Measurements from ENCODE around the gene C9orf57.
"Not testable (repeated sequence)": the region's sequence is repeated elsewhere in the genome, so short reads cannot be mapped to it uniquely, and the experiment has no call there.

C9orf57 gene

DNA sequence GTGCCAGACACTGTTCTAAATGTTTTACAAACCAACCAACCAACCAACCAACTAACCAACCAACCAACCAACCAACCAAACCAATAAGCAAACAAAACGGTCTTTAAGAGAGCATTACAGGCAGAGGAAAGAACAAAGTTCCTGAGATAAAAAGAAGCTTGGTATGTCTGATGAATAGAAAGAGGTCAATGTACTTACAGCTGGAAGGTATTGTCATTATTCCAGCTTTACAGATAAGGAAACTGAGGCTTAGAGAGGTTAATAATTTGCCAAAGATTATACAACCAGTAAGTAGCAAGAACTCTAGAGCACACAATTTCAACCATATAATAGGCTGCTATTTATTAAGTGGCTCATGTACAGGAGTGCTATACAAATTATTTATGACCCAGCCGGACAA lies 29.6 kb downstream of the C9orf57 start:
- H3K9ac ChIP-seq (ENCODE audit: low read depth in 1 of 2, low read length in 2 of 2): no peak overlapping the region
- H3K4me1 ChIP-seq (ENCODE audit: control insufficient read depth in 2 of 2, insufficient read depth in 2 of 2, low read length in 2 of 2): peaks cover under 1 to 4% of the 10 kb centered on the region in 2 donors
- H3K27ac ChIP-seq (ENCODE audit: low read depth in 2 of 2, low read length in 2 of 2): no peak overlapping the region
- H3K36me3 ChIP-seq (ENCODE audit: control insufficient read depth in 2 of 2, insufficient read depth in 2 of 2, low read length in 2 of 2): no peaks in the 10 kb centered on the region
- H3K4me3 ChIP-seq (ENCODE audit: low read length in 2 of 2): no peak overlapping the region
- H3K27me3 ChIP-seq (ENCODE audit: control insufficient read depth in 2 of 2, insufficient read depth in 2 of 2, low read length in 2 of 2): no peaks in the 10 kb centered on the region
- H3K9me3 ChIP-seq (ENCODE audit: control insufficient read depth in 2 of 2, low read length in 2 of 2): no peaks in the 10 kb centered on the region

DNA sequence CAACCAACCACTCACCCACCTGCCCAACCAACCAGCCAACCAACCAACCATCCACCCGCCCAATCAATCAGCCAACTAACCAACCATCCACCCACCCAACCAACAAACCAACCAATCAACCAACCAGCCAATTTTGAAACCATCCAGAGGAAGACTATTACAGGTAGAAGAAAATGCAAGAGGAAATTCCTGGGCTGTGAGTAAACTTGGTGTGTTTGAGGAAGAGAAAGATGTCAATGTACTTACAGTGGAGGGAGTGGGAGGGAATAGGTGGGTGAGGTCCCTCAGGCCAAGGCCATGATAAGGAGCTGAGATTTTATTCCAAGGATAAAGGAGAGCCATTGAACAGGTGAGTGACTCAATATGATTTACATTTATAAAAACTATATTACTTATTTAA lies 30.4 kb downstream of the C9orf57 start:
- no peak overlapping the region for H3K9ac ChIP-seq (ENCODE audit: low read depth in 1 of 2, low read length in 2 of 2)
- no peak overlapping the region for H3K27ac ChIP-seq (ENCODE audit: low read depth in 2 of 2, low read length in 2 of 2)
- peaks cover 2 to 8% of the 10 kb centered on the region in 2 donors for H3K4me1 ChIP-seq (ENCODE audit: control insufficient read depth in 2 of 2, insufficient read depth in 2 of 2, low read length in 2 of 2)
- no peaks in the 10 kb centered on the region for H3K36me3 ChIP-seq (ENCODE audit: control insufficient read depth in 2 of 2, insufficient read depth in 2 of 2, low read length in 2 of 2)
- H3K4me3 ChIP-seq (ENCODE audit: low read length in 2 of 2): no peak overlapping the region
- no peaks in the 10 kb centered on the region for H3K27me3 ChIP-seq (ENCODE audit: control insufficient read depth in 2 of 2, insufficient read depth in 2 of 2, low read length in 2 of 2)
- H3K9me3 ChIP-seq (ENCODE audit: control insufficient read depth in 2 of 2, low read length in 2 of 2): no peaks in the 10 kb centered on the region

DNA sequence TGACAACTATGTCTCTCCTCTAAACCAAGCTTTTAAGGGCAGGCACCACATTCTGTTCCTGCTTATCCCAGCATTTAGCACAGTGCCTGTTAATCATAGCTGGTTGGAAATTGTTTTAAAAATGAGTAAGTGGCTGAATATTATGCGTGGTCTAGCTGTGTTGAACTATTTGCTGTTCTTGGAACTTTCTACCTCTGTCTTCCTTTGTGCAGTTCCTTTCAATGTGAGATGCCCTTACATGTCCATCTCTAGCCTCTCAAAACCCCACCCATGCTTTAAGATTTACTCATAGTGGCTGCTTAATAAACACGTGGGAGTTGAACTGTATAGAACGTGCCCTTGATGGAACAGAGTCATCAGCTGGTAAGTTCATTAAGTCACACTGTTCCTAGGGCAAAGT lies 34.5 kb downstream of the C9orf57 start:
- Histone ChIP-seq H3K4me1 (ENCODE audit: control insufficient read depth in 2 of 2, insufficient read depth in 2 of 2, low read length in 2 of 2) (peaks cover 2 to 16% of the 10 kb centered on the region in 2 donors), H3K36me3 (ENCODE audit: control insufficient read depth in 2 of 2, insufficient read depth in 2 of 2, low read length in 2 of 2) (no peaks in the 10 kb centered on the region), H3K27me3 (ENCODE audit: control insufficient read depth in 2 of 2, insufficient read depth in 2 of 2, low read length in 2 of 2) (no peaks in the 10 kb centered on the region), H3K9me3 (ENCODE audit: control insufficient read depth in 2 of 2, low read length in 2 of 2) (no peaks in the 10 kb centered on the region), H3K27ac (ENCODE audit: low read depth in 2 of 2, low read length in 2 of 2) (peak overlapping the region; percentile 66 to 77), H3K9ac (ENCODE audit: low read depth in 1 of 2, low read length in 2 of 2) (no peak overlapping the region), H3K4me3 (ENCODE audit: low read length in 2 of 2) (no peak overlapping the region)

DNA sequence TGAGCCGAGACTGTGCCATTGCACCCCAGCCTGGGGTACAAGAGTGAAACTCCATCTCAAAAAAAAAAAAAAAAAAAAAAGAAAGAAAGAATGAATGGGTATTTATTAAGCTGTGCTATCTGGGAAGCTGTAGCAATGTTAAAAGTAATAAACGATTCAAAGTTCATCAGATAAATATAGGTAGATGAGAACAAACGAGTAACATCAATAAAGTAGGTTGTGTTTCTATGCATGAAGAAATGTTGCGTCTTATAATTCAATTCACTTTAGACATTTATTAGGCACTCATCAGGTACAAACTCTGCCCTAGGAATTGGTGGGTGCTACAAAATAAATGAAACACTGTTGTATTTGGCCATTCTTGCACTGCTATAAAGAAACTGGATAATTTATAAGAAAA lies 36.8 kb downstream of the C9orf57 start:
- no peak overlapping the region for H3K27ac ChIP-seq (ENCODE audit: low read depth in 2 of 2, low read length in 2 of 2)
- no peaks in the 10 kb centered on the region for H3K36me3 ChIP-seq (ENCODE audit: control insufficient read depth in 2 of 2, insufficient read depth in 2 of 2, low read length in 2 of 2)
- H3K9ac ChIP-seq (ENCODE audit: low read depth in 1 of 2, low read length in 2 of 2): no peak overlapping the region
- no peaks in the 10 kb centered on the region for H3K27me3 ChIP-seq (ENCODE audit: control insufficient read depth in 2 of 2, insufficient read depth in 2 of 2, low read length in 2 of 2)
- no peaks in the 10 kb centered on the region for H3K9me3 ChIP-seq (ENCODE audit: control insufficient read depth in 2 of 2, low read length in 2 of 2)
- H3K4me3 ChIP-seq (ENCODE audit: low read length in 2 of 2): no peak overlapping the region
- H3K4me1 ChIP-seq (ENCODE audit: control insufficient read depth in 2 of 2, insufficient read depth in 2 of 2, low read length in 2 of 2): peaks cover 2 to 16% of the 10 kb centered on the region in 2 donors

DNA sequence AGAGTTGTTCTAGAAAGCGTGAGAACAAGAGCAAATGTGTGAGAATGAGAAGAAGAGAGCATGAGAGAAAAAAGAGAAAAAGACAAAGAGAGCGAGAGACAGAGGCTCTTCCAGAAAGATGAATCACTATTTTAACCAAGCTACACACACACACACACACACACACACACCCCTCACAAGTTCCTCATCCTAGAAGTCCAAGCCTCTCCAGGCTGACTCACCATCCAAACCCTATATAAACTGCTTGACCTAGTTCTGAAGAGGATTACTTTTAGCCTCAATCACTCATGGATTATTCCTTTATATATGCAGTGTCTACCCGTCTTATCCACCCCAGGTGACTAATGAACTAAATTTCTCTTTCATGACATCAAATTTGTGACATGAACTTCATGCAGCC lies 37.6 kb downstream of the C9orf57 start:
- Histone ChIP-seq H3K9me3 (ENCODE audit: control insufficient read depth in 2 of 2, low read length in 2 of 2) (no peaks in the 10 kb centered on the region), H3K27ac (ENCODE audit: low read depth in 2 of 2, low read length in 2 of 2) (no peak overlapping the region), H3K4me3 (ENCODE audit: low read length in 2 of 2) (no peak overlapping the region), H3K9ac (ENCODE audit: low read depth in 1 of 2, low read length in 2 of 2) (no peak overlapping the region), H3K27me3 (ENCODE audit: control insufficient read depth in 2 of 2, insufficient read depth in 2 of 2, low read length in 2 of 2) (no peaks in the 10 kb centered on the region), H3K4me1 (ENCODE audit: control insufficient read depth in 2 of 2, insufficient read depth in 2 of 2, low read length in 2 of 2) (peaks cover 2 to 16% of the 10 kb centered on the region in 2 donors), H3K36me3 (ENCODE audit: control insufficient read depth in 2 of 2, insufficient read depth in 2 of 2, low read length in 2 of 2) (no peaks in the 10 kb centered on the region)

DNA sequence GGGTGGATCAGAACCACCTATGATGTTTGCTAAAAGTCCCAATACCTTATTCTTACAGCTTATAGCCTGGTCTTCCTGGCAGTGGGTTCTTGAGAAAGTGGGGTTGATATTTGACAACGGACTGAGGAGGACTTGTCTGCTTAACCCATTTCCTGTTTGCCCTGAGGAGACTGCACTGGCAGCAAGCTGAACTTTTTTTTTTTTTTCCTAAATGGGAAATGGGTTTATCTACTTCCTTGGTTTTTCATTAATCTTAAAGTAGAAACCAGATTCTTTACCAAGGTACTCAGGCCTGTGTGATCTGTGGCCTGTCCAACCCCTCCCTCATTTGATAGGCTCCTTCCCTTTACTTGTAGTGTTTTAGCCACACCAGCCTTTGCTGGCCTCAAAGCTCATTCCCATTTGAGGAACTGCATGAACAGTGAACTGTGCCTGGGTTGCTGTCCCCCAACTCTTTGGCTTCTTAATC lies 47.1 kb downstream of the C9orf57 start:
- no peaks in the 10 kb centered on the region for H3K27me3 ChIP-seq (ENCODE audit: control insufficient read depth in 2 of 2, insufficient read depth in 2 of 2, low read length in 2 of 2)
- H3K36me3 ChIP-seq (ENCODE audit: control insufficient read depth in 2 of 2, insufficient read depth in 2 of 2, low read length in 2 of 2): no peaks in the 10 kb centered on the region
- no peaks in the 10 kb centered on the region for H3K4me1 ChIP-seq (ENCODE audit: control insufficient read depth in 2 of 2, insufficient read depth in 2 of 2, low read length in 2 of 2)
- no peak overlapping the region for H3K27ac ChIP-seq (ENCODE audit: low read depth in 2 of 2, low read length in 2 of 2)
- H3K9me3 ChIP-seq (ENCODE audit: control insufficient read depth in 2 of 2, low read length in 2 of 2): no peaks in the 10 kb centered on the region
- no peak overlapping the region for H3K4me3 ChIP-seq (ENCODE audit: low read length in 2 of 2)
- no peak overlapping the region for H3K9ac ChIP-seq (ENCODE audit: low read depth in 1 of 2, low read length in 2 of 2)

DNA sequence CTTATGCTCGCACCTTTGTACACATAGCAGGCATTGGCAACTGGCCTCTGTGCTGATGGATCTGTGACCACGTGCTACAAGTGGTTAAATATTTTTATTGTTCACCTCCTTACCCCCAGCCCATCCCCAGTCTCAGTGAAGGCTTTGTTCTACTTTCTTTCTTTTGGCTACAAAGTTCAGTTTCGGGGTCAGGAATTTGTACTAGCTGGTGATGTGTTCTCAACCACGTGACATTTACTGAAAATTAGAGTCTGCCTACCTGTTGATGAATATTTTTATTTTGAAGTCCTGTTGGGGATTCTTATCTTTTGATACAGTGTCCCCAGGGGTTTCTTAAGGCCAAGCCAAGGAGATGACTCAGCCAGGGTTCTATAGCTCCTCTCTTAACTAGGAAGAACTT lies 47.8 kb downstream of the C9orf57 start:
- Histone ChIP-seq H3K4me3 (ENCODE audit: low read length in 2 of 2) (no peak overlapping the region), H3K27me3 (ENCODE audit: control insufficient read depth in 2 of 2, insufficient read depth in 2 of 2, low read length in 2 of 2) (no peaks in the 10 kb centered on the region), H3K9ac (ENCODE audit: low read depth in 1 of 2, low read length in 2 of 2) (no peak overlapping the region), H3K9me3 (ENCODE audit: control insufficient read depth in 2 of 2, low read length in 2 of 2) (no peaks in the 10 kb centered on the region), H3K4me1 (ENCODE audit: control insufficient read depth in 2 of 2, insufficient read depth in 2 of 2, low read length in 2 of 2) (no peaks in the 10 kb centered on the region), H3K36me3 (ENCODE audit: control insufficient read depth in 2 of 2, insufficient read depth in 2 of 2, low read length in 2 of 2) (no peaks in the 10 kb centered on the region), H3K27ac (ENCODE audit: low read depth in 2 of 2, low read length in 2 of 2) (no peak overlapping the region)

DNA sequence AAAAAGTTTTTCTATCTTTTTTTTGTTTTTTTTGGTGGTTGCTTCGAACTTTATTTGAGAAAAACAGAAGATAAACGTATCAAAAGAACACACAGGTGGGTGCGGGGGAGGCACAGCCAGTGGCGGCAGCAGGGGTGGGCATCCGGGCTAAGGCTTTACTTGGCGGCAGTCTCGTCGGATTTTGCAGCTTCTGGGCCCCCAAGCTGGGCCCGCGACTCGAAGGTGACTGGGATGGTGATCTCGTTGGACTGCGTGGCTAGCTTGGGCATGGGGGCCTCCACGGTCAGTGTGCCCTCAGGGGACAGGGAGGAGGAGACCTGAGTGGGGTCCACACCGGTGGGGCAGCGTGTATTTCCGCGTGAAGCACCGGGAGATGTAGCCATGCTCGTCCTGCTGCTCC lies 52.7 kb downstream of the C9orf57 start:
- not testable (repeated sequence) for H3K36me3 ChIP-seq (ENCODE audit: control insufficient read depth in 2 of 2, insufficient read depth in 2 of 2, low read length in 2 of 2); H3K27me3 ChIP-seq (ENCODE audit: control insufficient read depth in 2 of 2, insufficient read depth in 2 of 2, low read length in 2 of 2); H3K27ac ChIP-seq (ENCODE audit: low read depth in 2 of 2, low read length in 2 of 2); H3K4me1 ChIP-seq (ENCODE audit: control insufficient read depth in 2 of 2, insufficient read depth in 2 of 2, low read length in 2 of 2); H3K9ac ChIP-seq (ENCODE audit: low read depth in 1 of 2, low read length in 2 of 2); H3K4me3 ChIP-seq (ENCODE audit: low read length in 2 of 2); H3K9me3 ChIP-seq (ENCODE audit: control insufficient read depth in 2 of 2, low read length in 2 of 2)

DNA sequence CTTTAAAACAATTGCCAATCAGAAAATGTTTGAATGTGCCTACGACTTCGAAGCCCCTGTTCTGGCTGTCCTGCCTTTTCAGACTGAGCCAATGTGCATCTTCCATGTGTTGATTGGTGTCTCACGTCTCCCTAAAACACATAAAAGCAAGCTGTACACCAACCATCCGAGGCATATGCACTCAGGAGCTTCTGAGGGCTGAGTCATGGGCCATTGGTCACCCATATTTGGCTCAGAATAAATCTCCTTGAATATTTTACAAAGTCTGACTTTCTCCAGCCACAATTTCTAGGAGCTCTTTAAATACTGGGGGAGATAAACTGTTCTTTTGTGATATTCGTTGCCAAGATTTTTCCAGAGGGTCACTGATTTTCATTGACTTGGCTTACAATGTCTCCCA lies 53.9 kb downstream of the C9orf57 start:
- Histone ChIP-seq H3K9ac (ENCODE audit: low read depth in 1 of 2, low read length in 2 of 2) (no peak overlapping the region), H3K4me3 (ENCODE audit: low read length in 2 of 2) (no peak overlapping the region), H3K27ac (ENCODE audit: low read depth in 2 of 2, low read length in 2 of 2) (no peak overlapping the region), H3K4me1 (ENCODE audit: control insufficient read depth in 2 of 2, insufficient read depth in 2 of 2, low read length in 2 of 2) (no peaks in the 10 kb centered on the region), H3K27me3 (ENCODE audit: control insufficient read depth in 2 of 2, insufficient read depth in 2 of 2, low read length in 2 of 2) (no peaks in the 10 kb centered on the region), H3K36me3 (ENCODE audit: control insufficient read depth in 2 of 2, insufficient read depth in 2 of 2, low read length in 2 of 2) (no peaks in the 10 kb centered on the region), H3K9me3 (ENCODE audit: control insufficient read depth in 2 of 2, low read length in 2 of 2) (no peaks in the 10 kb centered on the region)

DNA sequence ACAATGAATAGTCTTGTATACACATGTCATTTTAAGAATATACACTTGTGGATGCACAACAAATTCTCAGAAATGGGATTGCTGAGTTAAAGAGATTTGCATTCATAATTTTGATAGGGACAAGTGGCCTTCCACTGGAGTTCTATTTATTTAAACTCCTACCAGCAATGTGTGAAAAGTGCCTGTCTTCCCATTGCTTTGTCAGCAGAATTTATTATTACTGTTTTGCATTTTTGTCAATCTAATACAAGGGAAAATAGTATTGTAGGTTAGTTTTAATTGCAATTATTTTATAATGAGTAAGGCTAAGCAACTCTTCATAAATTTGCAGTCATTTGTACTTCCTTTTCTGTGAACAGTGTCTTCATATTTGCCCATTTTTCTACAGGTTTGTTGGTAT lies 55.0 kb downstream of the C9orf57 start:
- Histone ChIP-seq H3K4me1 (ENCODE audit: control insufficient read depth in 2 of 2, insufficient read depth in 2 of 2, low read length in 2 of 2) (no peaks in the 10 kb centered on the region), H3K27me3 (ENCODE audit: control insufficient read depth in 2 of 2, insufficient read depth in 2 of 2, low read length in 2 of 2) (no peaks in the 10 kb centered on the region), H3K27ac (ENCODE audit: low read depth in 2 of 2, low read length in 2 of 2) (no peak overlapping the region), H3K36me3 (ENCODE audit: control insufficient read depth in 2 of 2, insufficient read depth in 2 of 2, low read length in 2 of 2) (no peaks in the 10 kb centered on the region), H3K4me3 (ENCODE audit: low read length in 2 of 2) (no peak overlapping the region), H3K9me3 (ENCODE audit: control insufficient read depth in 2 of 2, low read length in 2 of 2) (no peaks in the 10 kb centered on the region), H3K9ac (ENCODE audit: low read depth in 1 of 2, low read length in 2 of 2) (no peak overlapping the region)

All from mucosa of rectum (tissue), 2 donors.